Activated T-helper 1 cell treated with Interleukin-2 at 50 U/mL for 16 hours (primary cell): Measurements from ENCODE around the gene CGB5.
"Not testable (repeated sequence)": the region's sequence is repeated elsewhere in the genome, so short reads cannot be mapped to it uniquely, and the experiment has no call there.

Source experiments
- DNase-seq: peaks from one replicate; pipeline ENCODE4 v3.0.0-alpha.2; 2020; ENCODE audit warnings: low read depth

Gene CGB5

GRCh38 chr19:49020931-49021895 lies 22.4 kb upstream of the CGB5 start:
- no peak for DNase-seq

DNA sequence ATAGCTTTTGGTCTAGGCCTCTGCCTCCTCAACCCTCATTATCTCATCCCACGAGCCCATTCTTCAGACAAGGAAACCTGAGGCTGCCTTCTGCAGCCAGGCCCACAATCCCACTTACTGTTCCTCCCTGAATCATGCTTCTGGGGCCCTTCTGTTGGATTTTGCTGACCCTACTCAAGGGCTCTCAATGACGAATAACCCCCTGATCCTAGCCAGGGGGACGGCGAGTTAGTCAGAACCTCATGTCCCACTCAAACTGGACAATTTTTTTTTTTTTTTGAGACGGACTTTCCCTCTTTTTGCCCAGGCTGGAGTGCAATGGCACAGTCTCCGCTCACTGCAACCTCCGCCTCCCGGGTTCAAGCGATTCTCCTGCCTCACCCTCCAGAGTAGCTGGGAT lies 21.5 kb upstream of the CGB5 start:
- DNase-seq = no peak

DNA sequence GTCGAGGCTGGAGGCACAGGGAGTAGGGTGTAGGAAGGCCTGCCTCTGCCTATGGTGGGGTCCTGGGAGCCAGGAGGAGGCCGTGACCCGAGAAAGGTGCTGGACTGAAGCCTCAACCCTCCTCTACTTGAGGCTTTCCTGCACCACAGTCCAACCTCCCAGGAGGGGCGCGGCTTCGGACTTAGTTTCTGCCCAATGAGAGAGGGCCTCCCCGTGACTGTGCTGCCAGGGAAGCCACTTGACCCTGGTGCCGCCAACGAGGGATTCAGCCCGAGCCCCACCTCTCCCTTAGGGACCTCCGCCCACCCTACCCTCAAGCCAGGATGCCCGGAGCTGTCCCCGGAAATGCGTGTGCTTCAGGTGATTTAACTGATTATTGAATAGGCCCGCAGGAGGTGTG lies 19.4 kb upstream of the CGB5 start, which contains the start of gene CGB3:
Gene CGB3, minus strand, starts transcription at position 101 of the 400 bp plus-strand sequence. CDS start 362 bp downstream, outside the sequence.
- not testable (repeated sequence) for DNase-seq

DNA sequence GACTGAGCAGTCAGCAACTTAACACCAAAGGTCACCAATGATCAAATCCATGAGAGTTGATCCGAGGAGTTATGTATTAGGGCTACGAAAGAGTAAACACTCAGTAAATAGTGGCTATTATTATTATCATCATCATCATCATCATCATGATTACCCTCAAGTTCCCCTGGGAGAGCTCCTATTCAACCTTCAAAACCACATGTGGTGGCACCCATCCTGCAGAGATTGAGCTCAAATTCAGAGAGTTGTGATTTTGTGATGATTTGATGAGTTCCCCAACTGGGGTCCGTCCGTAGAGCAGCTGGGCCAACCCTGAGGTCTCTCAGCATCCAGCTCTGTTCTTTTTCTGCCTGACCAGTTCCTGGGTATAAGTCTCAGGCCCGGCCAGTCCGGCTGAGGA lies 18.6 kb upstream of the CGB5 start:
- not testable (repeated sequence) for DNase-seq

DNA sequence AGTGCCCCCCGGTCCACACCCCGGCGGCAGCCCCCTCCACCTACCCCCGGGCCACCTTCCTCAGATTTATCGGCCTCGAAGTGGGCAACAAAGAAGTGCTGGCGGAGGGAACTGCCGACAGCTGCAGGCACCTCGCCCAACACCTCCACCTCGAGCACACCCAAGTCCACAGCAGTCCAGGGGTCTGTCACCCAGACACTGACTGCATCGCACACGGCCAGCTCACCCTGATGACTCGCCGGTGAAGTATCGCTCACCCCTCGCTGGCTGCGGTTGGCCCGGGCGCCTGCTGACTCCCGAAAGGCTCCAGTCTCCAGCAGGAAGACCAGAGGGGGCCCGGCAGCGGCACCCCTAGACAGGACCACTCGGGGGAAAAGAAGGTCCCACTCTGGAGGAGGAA lies 18.0 kb upstream of the CGB5 start:
- not testable (repeated sequence) for DNase-seq

GRCh38 chr19:49028686-49029085 lies 15.0 kb upstream of the CGB5 start:
- not testable (repeated sequence) for DNase-seq

- not testable (repeated sequence) for DNase-seq
Measured at GRCh38 chr19:49029749-49030148, 13.9 kb upstream of the CGB5 start.

DNA sequence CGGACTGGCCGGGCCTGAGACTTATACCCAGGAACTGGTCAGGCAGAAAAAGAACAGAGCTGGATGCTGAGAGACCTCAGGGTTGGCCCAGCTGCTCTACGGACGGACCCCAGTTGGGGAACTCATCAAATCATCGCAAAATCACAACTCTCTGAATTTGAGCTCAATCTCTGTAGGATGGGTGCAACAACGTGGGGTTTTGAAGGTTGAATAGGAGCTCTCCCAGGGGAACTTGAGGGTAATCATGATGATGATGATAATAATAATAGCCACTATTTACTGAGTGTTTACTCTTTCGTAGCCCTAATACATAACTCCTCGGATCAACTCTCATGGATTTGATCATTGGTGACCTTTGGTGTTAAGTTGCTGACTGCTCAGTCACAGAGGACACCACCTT lies 13.3 kb upstream of the CGB5 start:
- not testable (repeated sequence) for DNase-seq

- peak; percentile 41 for DNase-seq
Measured at GRCh38 chr19:49031642-49032301, 11.9 kb upstream of the CGB5 start, which contains the start of gene CGB2. Gene CGB2 (plus strand): TSS chr19:49031890. CDS start chr19:49032096, 206 bp downstream.

DNA sequence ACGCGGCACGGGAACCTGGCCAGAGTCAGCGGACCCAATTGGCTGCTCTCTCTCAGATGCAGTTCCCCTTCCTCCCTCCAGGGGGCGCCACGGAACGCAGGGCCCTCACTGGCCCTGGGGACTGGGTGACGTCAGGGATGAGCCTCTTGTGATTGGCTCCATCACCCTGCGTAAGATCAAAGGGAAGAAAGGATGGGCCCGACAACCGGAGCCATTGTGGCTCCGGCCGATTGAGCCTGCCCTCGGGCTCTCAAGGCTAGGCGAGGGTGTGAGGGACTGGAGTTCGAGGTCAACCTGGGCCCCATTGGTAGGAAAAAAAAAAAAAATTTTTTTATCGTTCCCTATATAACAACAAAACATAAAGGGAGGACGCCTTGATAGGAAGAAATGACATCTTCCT lies 6.8 kb upstream of the CGB5 start, which contains the start of gene CGB1:
Gene CGB1, minus strand, starts transcription at position 81 of the 400 bp plus-strand sequence. CDS start 184 bp downstream, outside the sequence.
- DNase-seq = peak; percentile 30

DNA sequence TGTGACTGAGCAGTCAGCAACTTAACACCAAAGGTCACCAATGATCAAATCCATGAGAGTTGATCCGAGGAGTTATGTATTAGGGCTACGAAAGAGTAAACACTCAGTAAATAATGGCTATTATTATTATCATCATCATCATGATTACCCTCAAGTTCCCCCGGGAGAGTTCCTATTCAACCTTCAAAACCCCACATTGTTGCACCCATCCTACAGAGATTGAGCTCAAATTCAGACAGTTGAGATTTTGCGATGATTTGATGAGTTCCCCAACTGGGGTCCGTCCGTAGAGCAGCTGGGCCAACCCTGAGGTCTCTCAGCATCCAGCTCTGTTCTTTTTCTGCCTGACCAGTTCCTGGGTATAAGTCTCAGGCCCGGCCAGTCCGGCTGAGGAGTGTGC lies 5.5 kb upstream of the CGB5 start:
- DNase-seq = not testable (repeated sequence)

GRCh38 chr19:49038557-49039276 lies 4.9 kb upstream of the CGB5 start:
- not testable (repeated sequence) for DNase-seq

- DNase-seq = not testable (repeated sequence)
Measured at GRCh38 chr19:49039736-49040135, 3.9 kb upstream of the CGB5 start.

GRCh38 chr19:49042177-49042576 lies 1.5 kb upstream of the CGB5 start:
- no peak for DNase-seq

GRCh38 chr19:49042666-49043065 lies 982 bp upstream of the CGB5 start:
- DNase-seq = not testable (repeated sequence)

DNA sequence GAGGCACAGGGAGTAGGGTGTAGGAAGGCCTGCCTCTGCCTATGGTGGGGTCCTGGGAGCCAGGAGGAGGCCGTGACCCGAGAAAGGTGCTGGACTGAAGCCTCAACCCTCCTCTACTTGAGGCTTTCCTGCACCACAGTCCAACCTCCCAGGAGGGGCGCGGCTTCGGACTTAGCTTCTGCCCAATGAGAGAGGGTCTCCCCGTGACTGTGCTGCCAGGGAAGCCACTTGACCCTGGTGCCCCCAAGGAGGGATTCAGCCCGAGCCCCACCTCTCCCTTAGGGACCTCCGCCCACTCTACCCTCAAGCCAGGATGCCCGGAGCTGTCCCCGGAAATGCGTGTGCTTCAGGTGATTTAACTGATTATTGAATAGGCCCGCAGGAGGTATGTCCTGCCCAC lies 5.4 kb downstream of the CGB5 start, which contains the start of gene CGB8:
Gene CGB8, minus strand, starts transcription at position 101 of the 400 bp plus-strand sequence. CDS start 372 bp downstream, outside the sequence.
- DNase-seq = not testable (repeated sequence)

DNA sequence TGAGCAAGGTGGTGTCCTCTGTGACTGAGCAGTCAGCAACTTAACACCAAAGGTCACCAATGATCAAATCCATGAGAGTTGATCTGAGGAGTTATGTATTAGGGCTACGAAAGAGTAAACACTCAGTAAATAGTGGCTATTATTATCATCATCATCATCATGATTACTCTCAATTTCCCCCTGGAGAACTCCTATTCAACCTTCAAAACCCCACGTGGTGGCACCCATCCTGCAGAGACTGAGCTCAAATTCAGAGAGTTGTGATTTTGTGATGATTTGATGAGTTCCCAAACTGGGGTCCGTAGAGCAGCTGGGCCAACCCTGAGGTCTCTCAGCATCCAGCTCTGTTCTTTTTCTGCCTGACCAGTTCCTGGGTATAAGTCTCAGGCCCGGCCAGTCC lies 6.2 kb downstream of the CGB5 start:
- not testable (repeated sequence) for DNase-seq

DNA sequence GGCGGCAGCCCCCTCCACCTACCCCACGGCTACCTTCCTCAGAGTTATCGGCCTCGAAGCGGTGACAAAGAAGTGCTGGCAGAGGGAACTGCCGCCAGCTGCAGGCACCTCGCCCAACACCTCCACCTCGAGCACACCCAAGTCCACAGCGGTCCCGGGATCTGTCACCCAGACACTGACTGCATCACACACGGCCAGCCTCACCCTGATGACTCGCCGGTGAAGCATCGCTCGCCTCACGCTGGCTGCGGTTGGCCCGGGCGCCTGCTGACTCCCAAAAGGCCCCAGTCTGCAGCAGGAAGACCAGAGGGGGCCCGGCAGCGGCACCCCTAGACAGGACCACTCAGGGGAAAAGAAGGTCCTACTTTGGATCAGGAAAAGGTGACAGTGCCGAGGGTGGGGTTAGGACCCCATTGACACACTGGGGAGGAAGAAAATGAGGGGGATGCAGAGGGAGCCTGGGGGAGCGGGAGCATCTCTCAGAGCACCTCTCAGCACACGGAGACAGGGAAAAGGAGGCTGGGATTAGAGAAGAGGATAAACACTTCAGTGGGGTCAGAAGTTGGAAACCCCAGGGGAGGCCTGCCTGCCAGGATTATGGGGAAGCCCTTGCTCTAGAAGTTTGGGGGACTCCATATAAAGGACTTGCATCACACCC lies 6.9 kb downstream of the CGB5 start:
- not testable (repeated sequence) for DNase-seq

GRCh38 chr19:49056101-49056901 lies 12.7 kb downstream of the CGB5 start:
- DNase-seq = peak; percentile 33

GRCh38 chr19:49056902-49057596 lies 13.4 kb downstream of the CGB5 start:
- not testable (repeated sequence) for DNase-seq
